Measurements from ENCODE around the gene SERINC1. TPM values are rescaled to one million over a fixed set of nuclear protein-coding genes. Genes with fewer than 3 reads are reported as not detected.
A peak's percentile ranks its signal among the peaks of the same experiment; 100 is the strongest.

Gene SERINC1
- total and polyA plus RNA-seq, 9 of the 15 experiments (the other 6 are each of a cell fraction or from before 2014, with no cell fraction given), result 28.8 to 64.6 (median 39.7) TPM

DNA sequence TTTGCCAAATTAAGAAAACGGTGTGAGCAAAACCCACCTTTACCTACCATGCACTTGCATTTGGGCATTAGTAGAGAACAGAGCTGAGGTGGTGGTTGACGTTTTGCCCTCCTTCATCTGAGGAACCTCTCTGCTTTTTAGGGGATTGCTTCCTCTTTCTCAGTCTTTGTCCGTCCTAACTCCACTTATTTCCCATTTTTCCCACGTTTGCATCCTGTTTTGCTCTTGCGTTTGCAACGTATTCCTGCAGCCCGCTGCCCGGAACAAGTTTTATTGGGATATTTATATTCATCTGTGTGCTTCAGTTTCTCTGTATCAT lies 374 bp upstream of the SERINC1 start:
- no peak for FAIRE-seq
- TF ChIP-seq, protein P1, sequence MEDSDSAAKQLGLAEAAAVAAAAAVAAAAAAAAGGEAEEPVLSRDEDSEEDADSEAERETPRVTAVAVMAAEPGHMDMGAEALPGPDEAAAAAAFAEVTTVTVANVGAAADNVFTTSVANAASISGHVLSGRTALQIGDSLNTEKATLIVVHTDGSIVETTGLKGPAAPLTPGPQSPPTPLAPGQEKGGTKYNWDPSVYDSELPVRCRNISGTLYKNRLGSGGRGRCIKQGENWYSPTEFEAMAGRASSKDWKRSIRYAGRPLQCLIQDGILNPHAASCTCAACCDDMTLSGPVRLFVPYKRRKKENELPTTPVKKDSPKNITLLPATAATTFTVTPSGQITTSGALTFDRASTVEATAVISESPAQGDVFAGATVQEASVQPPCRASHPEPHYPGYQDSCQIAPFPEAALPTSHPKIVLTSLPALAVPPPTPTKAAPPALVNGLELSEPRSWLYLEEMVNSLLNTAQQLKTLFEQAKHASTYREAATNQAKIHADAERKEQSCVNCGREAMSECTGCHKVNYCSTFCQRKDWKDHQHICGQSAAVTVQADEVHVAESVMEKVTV (CRISPR knock-in tag; IDR thresholded peaks at IDR 0.05), result no peak
- TF ChIP-seq ZNF12 (CRISPR knock-in tag; IDR thresholded peaks at IDR 0.05) (no peak), MEIS2 (IDR thresholded peaks at IDR 0.05; ENCODE audit: partially characterized antibody) (no peak), SRSF7 (optimal IDR thresholded peaks at IDR 0.05; ENCODE audit: low read depth, low read length) (no peak), ZFP1 (CRISPR knock-in tag; IDR thresholded peaks at IDR 0.05) (no peak), HDAC1 (IDR thresholded peaks at IDR 0.05) (0 out of 4 replicates have a peak, but pooled peaks of 1 of the 2 experiments have one; percentile 4), THRAP3 (IDR thresholded peaks at IDR 0.05; ENCODE audit: borderline replicate concordance) (no peak), KAT2B (IDR thresholded peaks at IDR 0.05; ENCODE audit: low read depth, low read length) (no peak), NFATC3 (IDR thresholded peaks at IDR 0.05) (no peak), CBFA2T3 (IDR thresholded peaks at IDR 0.05) (no peak), TSC22D4 (tag; IDR thresholded peaks at IDR 0.05) (no peak), NBN (IDR thresholded peaks at IDR 0.05; ENCODE audit: low read depth) (no peak), ESRRA (IDR thresholded peaks at IDR 0.05; ENCODE audit: borderline replicate concordance, low read depth) (no peak), PHF8 (IDR thresholded peaks at IDR 0.05; ENCODE audit: borderline replicate concordance, low read length) (peak; percentile 77; the same call in 1 of the 2 replicates), ZBED1 (IDR thresholded peaks at IDR 0.05) (no peak), JUND (IDR thresholded peaks at IDR 0.05; ENCODE audit: borderline replicate concordance, low read depth, low read length) (no peak), JUND (tag; IDR thresholded peaks at IDR 0.05; ENCODE audit: borderline replicate concordance, low read depth, low read length) (no peak)
- TF ChIP-seq, protein P2, sequence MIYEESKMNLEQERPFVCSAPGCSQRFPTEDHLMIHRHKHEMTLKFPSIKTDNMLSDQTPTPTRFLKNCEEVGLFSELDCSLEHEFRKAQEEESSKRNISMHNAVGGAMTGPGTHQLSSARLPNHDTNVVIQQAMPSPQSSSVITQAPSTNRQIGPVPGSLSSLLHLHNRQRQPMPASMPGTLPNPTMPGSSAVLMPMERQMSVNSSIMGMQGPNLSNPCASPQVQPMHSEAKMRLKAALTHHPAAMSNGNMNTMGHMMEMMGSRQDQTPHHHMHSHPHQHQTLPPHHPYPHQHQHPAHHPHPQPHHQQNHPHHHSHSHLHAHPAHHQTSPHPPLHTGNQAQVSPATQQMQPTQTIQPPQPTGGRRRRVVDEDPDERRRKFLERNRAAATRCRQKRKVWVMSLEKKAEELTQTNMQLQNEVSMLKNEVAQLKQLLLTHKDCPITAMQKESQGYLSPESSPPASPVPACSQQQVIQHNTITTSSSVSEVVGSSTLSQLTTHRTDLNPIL (CRISPR knock-in tag; IDR thresholded peaks at IDR 0.05), result no peak

More for the DNA sequence above, 374 bp upstream of the SERINC1 start:
- ChIA-PET CTCF (ENCODE audit: low intra/inter-chr PET ratio) (no interaction called here), POLR2A (interaction anchor here (1.8 kb wide), 1 partner anchor 12 kb away, joined by 6 read pairs; no protein-coding TSS in a partner anchor)
- H3K9ac ChIP-seq (ENCODE audit: insufficient read depth in 1 of 2, low read depth in 2 of 2, low read length in 2 of 2), result peak overlapping the region; percentile 83 to 97
- intact Hi-C loops (cut with micrococcal nuclease) (loop anchor here (5.0 kb wide), 2 partner anchors 90 to 240 kb away; no protein-coding TSS in a partner anchor), in situ Hi-C loops (cut with MboI) (no loop called here)
- peaks cover 53% of the 10 kb centered on the region for H3K79me2 ChIP-seq (ENCODE audit: control insufficient read depth, insufficient read depth, low read length)
- ATAC-seq, result peak; percentile 53
- BruUV-seq (replicated peaks), result no TSS peak
- WGBS (ENCODE audit: insufficient coverage, low coverage, missing lambda C conversion rate), result under 1% methylated on average over 8 of the region's 8 CpGs
- no peaks in the 10 kb centered on the region for H3K27me3 ChIP-seq (ENCODE audit: control insufficient read depth in 2 of 2, insufficient read depth in 2 of 2, low read length in 2 of 2)
- H3K36me3 ChIP-seq (ENCODE audit: control insufficient read depth, insufficient read depth, low read length), result peaks cover 2% of the 10 kb centered on the region; the same call in 1 of the 3 replicates
- H4K20me1 ChIP-seq (replicated peaks; ENCODE audit: control insufficient read depth, insufficient read depth, low read length), result no peaks in the 10 kb centered on the region; the same call in 1 of the 2 replicates
- no peaks in the 10 kb centered on the region for H3K9me3 ChIP-seq (replicated peaks; ENCODE audit: control insufficient read depth, insufficient read depth, low read depth, low read length)
- H3K27ac ChIP-seq (ENCODE audit: extremely low read depth, low read depth, low read length), result peak overlapping the region; percentile 87
- DNase-seq (ENCODE audit: extremely low read depth in 1 of 4, low spot score in 3 of 4), result no peak
- peak overlapping the region; percentile 60 for H3K4me3 ChIP-seq
- H3K9me1 ChIP-seq (ENCODE audit: control insufficient read depth, insufficient read depth, low read length), result no peaks in the 10 kb centered on the region
- peak overlapping the region; percentile 97 for H3K4me2 ChIP-seq (ENCODE audit: insufficient read depth, low read length)
- H3K4me1 ChIP-seq (replicated peaks in 1 of 2; ENCODE audit: control insufficient read depth in 2 of 2, insufficient read depth in 2 of 2, low read length in 2 of 2), result peaks cover 0 to 6% of the 10 kb centered on the region in 2 experiments; a peak in 2 of 5 replicates
- H2AFZ ChIP-seq (ENCODE audit: low read depth, low read length), result peak overlapping the region; percentile 99
